Stomach (tissue), 4 donors: ENCODE results near the gene TMEM141.
A peak's percentile ranks its signal among the peaks of the same experiment; 100 is the strongest.

Experiments
- EP300 ChIP-seq: sonication (generic); formaldehyde crosslinking; IDR thresholded peaks from one replicate; pipeline ENCODE4 v1.6.1; 2017; ENCODE audit warnings: antibody characterized with exemption
- POLR2AphosphoS5 ChIP-seq, 3 donors: sonication (generic); formaldehyde crosslinking; IDR thresholded peaks; one replicate each; pipeline ENCODE4 v1.6.1; 2016; ENCODE audit warnings: antibody characterized with exemption in 3 of 3
- TF ChIP-seq, protein P1 (sequence below), 7 experiments: fragments of 450-650 bp in 4 of 7; fragments of 200-600 bp in 3 of 7; sonication (generic) in 3 of 7; IDR thresholded peaks; one replicate each; pipeline ENCODE4 v1.5.1; 2016 to 2019; ENCODE audit warnings: antibody characterized with exemption in 7 of 7, control low read depth in 2 of 7, mild to moderate bottlenecking in 1 of 7

- TF ChIP-seq, protein P1, sequence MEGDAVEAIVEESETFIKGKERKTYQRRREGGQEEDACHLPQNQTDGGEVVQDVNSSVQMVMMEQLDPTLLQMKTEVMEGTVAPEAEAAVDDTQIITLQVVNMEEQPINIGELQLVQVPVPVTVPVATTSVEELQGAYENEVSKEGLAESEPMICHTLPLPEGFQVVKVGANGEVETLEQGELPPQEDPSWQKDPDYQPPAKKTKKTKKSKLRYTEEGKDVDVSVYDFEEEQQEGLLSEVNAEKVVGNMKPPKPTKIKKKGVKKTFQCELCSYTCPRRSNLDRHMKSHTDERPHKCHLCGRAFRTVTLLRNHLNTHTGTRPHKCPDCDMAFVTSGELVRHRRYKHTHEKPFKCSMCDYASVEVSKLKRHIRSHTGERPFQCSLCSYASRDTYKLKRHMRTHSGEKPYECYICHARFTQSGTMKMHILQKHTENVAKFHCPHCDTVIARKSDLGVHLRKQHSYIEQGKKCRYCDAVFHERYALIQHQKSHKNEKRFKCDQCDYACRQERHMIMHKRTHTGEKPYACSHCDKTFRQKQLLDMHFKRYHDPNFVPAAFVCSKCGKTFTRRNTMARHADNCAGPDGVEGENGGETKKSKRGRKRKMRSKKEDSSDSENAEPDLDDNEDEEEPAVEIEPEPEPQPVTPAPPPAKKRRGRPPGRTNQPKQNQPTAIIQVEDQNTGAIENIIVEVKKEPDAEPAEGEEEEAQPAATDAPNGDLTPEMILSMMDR (IDR thresholded peaks at IDR 0.05), result peak in 4 of 7 experiments; percentile 40 to 63 (median 53)
- no peak for TF ChIP-seq POLR2AphosphoS5 (IDR thresholded peaks at IDR 0.05)
- TF ChIP-seq EP300, result no peak
These were observed 6.7 kb upstream of the TMEM141 start for GRCh38 chr9:136784249-136784996.
